ENCODE results near the gene KRT85. TPM values are rescaled to one million over a fixed set of nuclear protein-coding genes. Genes with fewer than 3 reads are reported as not detected.

KRT85 gene
- total RNA-seq, 1 donor from 2014 or later, result not detected

DNA sequence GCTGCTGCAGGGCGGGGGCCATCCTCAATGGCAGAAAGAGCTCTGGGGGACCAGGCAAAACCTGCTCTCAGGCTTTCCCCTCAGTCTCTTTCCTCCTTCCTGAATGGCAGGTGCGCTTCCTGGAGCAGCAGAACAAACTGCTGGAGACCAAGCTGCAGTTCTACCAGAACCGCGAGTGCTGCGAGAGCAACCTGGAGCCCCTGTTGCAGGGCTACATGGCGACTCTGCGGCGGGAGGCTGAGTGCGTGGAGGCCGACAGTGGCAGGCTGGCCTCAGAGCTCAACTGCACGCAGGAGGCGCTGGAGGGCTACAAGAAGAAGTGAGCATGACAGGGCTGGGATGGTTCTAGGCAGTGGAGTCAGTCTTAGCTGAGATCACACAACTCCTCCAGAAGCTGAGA, 23.2 kb downstream of the KRT85 start:
- Mint-ChIP-seq H3K9me3 (ENCODE audit: unreplicated experiment) (no peaks in the 10 kb centered on the region), H3K27ac (ENCODE audit: unreplicated experiment) (no peak overlapping the region), H3K27me3 (ENCODE audit: unreplicated experiment) (no peaks in the 10 kb centered on the region), H3K36me3 (ENCODE audit: low read depth, unreplicated experiment) (no peaks in the 10 kb centered on the region), H3K4me1 (ENCODE audit: unreplicated experiment) (no peaks in the 10 kb centered on the region), H3K4me3 (ENCODE audit: unreplicated experiment) (no peak overlapping the region)
- no peak for DNase-seq (ENCODE audit: low spot score)
- TF ChIP-seq, protein P1, sequence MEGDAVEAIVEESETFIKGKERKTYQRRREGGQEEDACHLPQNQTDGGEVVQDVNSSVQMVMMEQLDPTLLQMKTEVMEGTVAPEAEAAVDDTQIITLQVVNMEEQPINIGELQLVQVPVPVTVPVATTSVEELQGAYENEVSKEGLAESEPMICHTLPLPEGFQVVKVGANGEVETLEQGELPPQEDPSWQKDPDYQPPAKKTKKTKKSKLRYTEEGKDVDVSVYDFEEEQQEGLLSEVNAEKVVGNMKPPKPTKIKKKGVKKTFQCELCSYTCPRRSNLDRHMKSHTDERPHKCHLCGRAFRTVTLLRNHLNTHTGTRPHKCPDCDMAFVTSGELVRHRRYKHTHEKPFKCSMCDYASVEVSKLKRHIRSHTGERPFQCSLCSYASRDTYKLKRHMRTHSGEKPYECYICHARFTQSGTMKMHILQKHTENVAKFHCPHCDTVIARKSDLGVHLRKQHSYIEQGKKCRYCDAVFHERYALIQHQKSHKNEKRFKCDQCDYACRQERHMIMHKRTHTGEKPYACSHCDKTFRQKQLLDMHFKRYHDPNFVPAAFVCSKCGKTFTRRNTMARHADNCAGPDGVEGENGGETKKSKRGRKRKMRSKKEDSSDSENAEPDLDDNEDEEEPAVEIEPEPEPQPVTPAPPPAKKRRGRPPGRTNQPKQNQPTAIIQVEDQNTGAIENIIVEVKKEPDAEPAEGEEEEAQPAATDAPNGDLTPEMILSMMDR (IDR thresholded peaks at IDR 0.05; ENCODE audit: unreplicated experiment), result no peak

DNA sequence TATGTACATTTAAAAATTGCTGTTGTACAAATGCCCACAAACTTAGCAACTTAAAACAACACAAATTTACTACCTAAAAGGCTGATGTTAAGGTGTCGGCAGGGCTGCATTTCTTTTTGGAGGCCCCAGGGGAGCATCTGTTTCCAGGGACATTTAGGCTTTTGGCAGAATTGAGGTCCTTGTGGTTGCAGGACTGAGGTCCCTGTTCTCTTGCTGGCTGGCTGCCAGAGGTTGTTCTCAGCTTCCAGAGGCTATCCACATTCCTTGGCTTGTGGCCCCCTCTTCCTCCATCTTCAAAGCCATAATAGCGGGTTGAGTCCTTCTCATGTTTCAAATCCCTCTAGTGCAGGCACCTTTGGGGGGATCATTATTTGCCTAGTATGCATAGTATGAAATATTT, 23.7 kb downstream of the KRT85 start:
- TF ChIP-seq, protein P1 (IDR thresholded peaks at IDR 0.05; ENCODE audit: unreplicated experiment), result no peak
- no peaks in the 10 kb centered on the region for H3K4me1 Mint-ChIP-seq (ENCODE audit: unreplicated experiment)
- no peak for DNase-seq (ENCODE audit: low spot score)
- no peak overlapping the region for H3K4me3 Mint-ChIP-seq (ENCODE audit: unreplicated experiment)
- H3K27me3 Mint-ChIP-seq (ENCODE audit: unreplicated experiment), result no peaks in the 10 kb centered on the region
- H3K9me3 Mint-ChIP-seq (ENCODE audit: unreplicated experiment), result no peaks in the 10 kb centered on the region
- no peak overlapping the region for H3K27ac Mint-ChIP-seq (ENCODE audit: unreplicated experiment)
- H3K36me3 Mint-ChIP-seq (ENCODE audit: low read depth, unreplicated experiment), result no peaks in the 10 kb centered on the region

DNA sequence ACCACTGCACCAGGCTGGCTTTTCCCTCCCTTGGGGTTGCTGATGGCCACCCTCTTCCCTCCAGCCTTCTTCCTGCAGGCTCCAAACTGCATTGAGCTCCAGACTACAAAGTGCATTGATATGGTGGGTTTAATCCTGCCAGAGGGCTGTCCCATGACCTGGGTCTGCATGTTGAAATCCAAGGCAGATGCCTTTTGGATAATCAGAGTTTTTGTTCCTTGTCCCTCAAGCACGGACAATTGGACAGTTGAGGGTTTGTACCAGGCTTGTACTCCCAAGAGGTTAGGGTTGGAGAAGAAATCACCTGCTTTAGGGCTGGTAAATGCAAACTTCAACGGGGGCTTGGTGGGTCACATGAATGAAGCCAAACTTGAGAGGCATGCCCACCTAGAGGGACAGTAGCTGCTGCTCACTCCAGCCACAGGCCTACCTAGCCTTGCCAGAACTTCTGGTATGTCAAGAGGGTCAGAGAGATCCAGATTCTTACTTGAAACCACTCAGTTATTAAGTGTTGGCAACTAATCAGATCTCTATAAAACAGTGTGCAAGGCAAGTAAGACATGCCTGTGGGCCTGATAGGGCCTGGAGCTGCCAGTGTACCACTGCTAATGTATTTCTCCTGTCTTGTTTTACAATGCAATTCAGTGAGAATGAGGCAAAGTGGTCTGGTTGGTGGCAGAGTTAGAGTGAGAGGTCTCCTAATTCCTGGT, 24.3 kb downstream of the KRT85 start:
- Mint-ChIP-seq H3K27me3 (ENCODE audit: unreplicated experiment) (no peaks in the 10 kb centered on the region), H3K27ac (ENCODE audit: unreplicated experiment) (no peak overlapping the region), H3K9me3 (ENCODE audit: unreplicated experiment) (no peaks in the 10 kb centered on the region), H3K4me3 (ENCODE audit: unreplicated experiment) (no peak overlapping the region), H3K36me3 (ENCODE audit: low read depth, unreplicated experiment) (no peaks in the 10 kb centered on the region), H3K4me1 (ENCODE audit: unreplicated experiment) (no peaks in the 10 kb centered on the region)
- TF ChIP-seq, protein P1 (IDR thresholded peaks at IDR 0.05; ENCODE audit: unreplicated experiment), result no peak
- DNase-seq (ENCODE audit: low spot score), result no peak

DNA sequence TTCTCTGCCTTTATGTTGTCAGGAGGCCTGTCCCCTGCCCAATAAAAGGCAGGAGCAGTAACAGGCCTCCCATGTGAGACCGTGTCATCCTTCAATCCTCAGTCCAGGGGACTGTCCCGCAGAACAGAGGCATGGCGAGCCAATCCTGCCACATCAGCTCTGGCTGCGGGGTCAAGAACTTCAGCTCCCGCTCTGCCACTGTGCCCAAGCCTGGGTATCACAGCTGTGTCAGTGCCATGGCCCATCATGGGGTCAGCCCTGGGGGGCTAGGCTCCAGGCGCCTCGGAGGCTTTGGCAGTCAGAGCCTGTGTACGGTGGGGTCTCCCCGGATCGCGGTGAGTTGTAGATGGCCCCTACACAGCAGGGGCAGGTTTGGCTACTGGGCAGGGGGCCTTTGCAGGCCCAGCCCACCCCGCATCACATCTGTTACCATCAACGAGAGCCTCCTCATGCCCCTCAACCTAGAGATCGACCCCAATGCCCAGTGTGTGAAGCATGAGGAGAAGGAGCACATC, 26.2 kb downstream of the KRT85 start:
- TF ChIP-seq, protein P1 (IDR thresholded peaks at IDR 0.05; ENCODE audit: unreplicated experiment), result no peak
- no peaks in the 10 kb centered on the region for H3K27me3 Mint-ChIP-seq (ENCODE audit: unreplicated experiment)
- DNase-seq (ENCODE audit: low spot score), result no peak
- H3K4me3 Mint-ChIP-seq (ENCODE audit: unreplicated experiment), result no peak overlapping the region
- H3K36me3 Mint-ChIP-seq (ENCODE audit: low read depth, unreplicated experiment), result no peaks in the 10 kb centered on the region
- no peaks in the 10 kb centered on the region for H3K4me1 Mint-ChIP-seq (ENCODE audit: unreplicated experiment)
- no peaks in the 10 kb centered on the region for H3K9me3 Mint-ChIP-seq (ENCODE audit: unreplicated experiment)
- no peak overlapping the region for H3K27ac Mint-ChIP-seq (ENCODE audit: unreplicated experiment)

DNA sequence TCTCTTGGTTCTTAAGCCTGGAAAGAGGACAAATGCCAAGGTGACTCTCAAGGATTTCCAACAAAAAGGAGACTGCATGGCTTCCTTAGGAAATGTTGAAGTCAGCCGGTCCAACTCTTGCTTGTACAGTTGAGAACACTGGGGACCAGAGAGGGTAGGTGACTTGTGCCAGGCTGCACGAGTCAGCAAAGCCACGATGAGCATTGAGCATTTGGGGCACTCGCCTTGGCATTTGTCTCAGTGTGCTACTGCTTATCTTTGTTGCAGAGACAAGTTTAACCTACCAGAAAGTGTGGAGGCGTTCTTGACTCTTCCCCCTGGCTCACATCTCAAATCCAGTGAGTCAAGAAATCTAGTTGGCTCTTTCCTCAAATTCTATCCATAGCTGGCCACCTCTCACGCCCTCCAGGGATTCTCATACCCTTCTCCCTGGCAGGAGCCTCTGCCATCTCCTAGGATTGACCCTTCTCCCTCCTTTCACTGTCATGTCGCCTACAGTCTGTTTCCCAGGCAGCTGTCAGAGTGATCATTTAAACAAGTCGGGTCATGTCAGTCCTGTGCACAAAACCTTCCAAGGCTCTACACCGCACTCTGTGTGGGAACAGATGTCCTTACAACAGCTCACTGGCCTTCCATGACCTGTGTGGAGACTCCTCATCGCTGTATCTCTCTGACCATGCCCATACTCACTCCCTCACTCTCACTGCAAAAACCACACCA, 28.9 kb downstream of the KRT85 start:
- Mint-ChIP-seq H3K27ac (ENCODE audit: unreplicated experiment) (no peak overlapping the region), H3K27me3 (ENCODE audit: unreplicated experiment) (no peaks in the 10 kb centered on the region), H3K4me1 (ENCODE audit: unreplicated experiment) (peaks cover under 1% of the 10 kb centered on the region), H3K9me3 (ENCODE audit: unreplicated experiment) (no peaks in the 10 kb centered on the region), H3K36me3 (ENCODE audit: low read depth, unreplicated experiment) (no peaks in the 10 kb centered on the region), H3K4me3 (ENCODE audit: unreplicated experiment) (no peak overlapping the region)
- no peak for DNase-seq (ENCODE audit: low spot score)
- TF ChIP-seq, protein P1 (IDR thresholded peaks at IDR 0.05; ENCODE audit: unreplicated experiment), result no peak
